EL (cell line): ENCODE measurements around the gene DONSON.
A peak's percentile ranks its signal among the peaks of the same experiment; 100 is the strongest.

Experiments used
- DNase-seq: peaks from one replicate; pipeline ENCODE4 v3.0.0-alpha.2; 2016

Gene DONSON

DNA sequence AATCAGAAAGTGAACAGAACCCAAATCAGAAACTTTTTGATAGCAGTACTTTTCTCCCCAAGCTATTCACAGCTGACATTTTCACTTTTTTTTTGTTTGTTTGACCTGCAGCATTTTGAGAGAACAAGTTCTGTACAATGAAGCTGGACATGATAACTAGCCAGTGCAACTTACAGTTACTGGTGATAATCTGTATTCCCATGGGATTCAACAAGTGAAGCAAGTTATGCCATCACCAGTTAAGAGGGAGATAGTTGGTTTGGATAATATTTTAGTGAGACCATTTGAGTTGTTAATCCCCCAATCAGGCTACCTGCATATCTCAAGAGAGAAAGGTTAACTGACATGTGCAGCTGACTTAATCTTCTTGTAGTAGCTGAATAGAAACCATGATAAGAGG lies 27.5 kb downstream of the DONSON start:
- no peak for DNase-seq

DNA sequence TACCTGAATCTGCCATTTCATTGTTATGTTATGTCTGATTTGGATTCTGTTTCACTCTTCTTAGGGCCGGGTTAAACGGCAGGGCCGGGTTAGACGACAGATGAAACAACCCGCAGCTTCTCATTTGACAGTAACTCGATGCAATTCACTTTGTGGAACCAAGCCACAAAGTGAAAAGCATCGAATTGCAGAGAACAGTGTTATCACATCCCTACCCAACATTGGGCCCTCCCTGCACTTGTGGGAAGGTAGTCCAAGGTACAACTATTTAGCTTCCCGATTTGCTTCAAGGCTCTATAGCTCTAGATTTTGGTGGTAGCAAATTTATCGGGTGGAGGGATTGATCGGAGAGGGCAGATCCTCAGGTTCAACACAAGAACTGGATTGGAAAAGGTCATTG lies 28.7 kb downstream of the DONSON start:
- DNase-seq = no peak

DNA sequence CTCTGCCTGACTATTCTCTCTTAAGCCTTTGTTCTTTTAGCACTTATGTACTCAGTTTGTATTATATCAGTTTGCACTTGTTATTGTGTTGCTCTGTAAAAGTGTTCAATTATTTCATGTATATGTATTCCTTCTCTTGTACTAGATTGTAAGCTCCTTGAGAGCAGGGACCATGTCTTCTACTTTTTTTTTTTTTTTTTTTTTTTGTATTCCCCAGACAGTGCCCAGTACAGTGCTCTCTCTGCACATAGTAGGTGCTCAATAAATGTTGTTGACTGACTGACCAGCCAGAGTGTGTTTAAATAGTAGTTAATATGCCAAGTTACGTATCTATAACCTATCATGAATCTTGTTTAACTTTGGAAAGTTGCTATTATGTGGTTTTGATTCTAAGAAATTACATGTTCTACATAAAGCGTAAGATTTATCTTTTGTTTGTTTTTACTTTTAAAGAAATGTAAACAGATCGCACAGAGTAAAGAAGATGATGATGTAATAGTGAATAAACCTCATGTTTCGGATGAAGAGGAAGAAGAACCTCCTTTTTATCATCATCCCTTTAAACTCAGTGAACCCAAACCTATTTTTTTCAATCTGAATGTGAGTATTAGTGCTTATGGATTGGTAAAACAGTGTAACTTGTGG lies 29.6 kb downstream of the DONSON start:
- DNase-seq = no peak

DNA sequence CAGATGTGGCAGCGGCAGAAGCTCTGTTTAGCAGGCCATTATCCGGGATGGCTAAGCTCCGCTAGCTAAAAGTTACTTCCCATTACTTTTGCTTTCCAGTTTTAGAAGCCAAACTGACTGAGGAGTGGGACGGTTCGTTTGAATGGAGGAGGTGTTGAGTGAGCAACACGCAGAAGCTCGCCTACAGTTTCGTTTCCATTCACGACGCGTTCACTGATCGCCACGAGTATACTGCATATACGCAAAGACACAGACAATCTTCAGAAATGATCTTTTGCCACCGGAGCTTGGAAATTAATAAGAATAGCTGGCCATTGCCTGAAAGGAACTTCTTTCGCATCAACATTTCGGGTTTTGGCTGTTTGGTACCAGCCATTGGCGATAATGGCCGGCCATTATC lies 31.0 kb downstream of the DONSON start:
- no peak for DNase-seq

DNA sequence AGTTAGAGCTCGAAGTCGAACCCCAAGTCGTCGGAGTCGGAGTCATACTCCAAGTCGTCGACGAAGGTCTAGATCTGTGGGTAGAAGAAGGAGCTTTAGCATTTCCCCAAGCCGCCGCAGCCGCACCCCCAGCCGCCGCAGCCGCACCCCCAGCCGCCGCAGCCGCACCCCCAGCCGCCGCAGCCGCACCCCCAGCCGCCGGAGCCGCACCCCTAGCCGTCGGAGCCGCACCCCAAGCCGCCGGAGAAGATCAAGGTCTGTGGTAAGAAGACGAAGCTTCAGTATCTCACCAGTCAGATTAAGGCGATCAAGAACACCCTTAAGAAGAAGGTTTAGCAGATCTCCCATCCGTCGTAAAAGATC lies 33.5 kb downstream of the DONSON start:
- no peak for DNase-seq

DNA sequence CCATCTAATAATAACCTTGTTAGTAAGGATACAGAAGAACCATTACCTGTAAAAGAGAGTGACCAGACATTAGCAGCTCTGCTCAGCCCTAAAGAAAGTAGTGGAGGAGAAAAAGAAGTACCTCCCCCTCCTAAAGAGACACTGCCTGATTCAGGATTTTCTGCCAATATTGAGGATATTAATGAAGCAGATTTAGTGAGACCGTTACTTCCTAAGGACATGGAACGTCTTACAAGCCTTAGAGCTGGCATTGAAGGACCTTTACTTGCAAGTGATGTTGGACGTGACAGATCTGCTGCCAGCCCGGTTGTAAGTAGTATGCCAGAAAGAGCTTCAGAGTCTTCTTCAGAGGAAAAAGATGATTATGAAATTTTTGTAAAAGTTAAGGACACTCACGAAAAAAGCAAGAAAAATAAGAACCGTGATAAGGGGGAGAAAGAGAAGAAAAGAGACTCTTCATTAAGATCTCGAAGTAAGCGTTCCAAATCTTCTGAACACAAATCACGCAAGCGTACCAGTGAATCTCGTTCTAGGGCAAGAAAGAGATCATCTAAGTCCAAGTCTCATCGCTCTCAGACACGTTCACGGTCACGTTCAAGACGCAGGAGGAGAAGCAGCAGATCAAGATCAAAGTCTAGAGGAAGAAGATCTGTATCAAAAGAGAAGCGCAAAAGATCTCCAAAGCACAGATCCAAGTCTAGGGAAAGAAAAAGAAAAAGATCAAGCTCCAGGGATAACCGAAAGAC lies 34.1 kb downstream of the DONSON start:
- no peak for DNase-seq

DNA sequence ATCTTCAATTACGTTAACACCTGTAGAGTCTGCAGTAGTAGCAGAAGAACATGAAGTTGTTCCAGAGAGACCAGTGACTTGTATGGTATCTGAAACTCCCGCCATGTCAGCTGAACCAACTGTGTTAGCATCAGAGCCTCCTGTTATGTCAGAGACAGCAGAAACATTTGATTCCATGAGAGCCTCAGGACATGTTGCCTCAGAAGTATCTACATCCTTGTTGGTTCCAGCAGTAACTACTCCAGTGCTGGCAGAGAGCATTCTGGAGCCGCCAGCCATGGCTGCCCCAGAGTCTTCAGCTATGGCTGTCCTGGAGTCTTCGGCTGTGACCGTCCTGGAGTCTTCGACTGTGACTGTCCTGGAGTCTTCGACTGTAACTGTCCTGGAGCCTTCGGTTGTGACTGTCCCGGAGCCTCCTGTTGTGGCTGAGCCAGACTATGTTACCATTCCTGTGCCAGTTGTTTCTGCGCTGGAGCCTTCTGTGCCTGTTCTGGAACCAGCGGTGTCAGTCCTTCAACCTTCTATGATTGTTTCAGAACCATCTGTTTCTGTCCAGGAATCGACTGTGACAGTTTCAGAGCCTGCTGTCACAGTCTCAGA lies 35.4 kb downstream of the DONSON start:
- no peak for DNase-seq

DNA sequence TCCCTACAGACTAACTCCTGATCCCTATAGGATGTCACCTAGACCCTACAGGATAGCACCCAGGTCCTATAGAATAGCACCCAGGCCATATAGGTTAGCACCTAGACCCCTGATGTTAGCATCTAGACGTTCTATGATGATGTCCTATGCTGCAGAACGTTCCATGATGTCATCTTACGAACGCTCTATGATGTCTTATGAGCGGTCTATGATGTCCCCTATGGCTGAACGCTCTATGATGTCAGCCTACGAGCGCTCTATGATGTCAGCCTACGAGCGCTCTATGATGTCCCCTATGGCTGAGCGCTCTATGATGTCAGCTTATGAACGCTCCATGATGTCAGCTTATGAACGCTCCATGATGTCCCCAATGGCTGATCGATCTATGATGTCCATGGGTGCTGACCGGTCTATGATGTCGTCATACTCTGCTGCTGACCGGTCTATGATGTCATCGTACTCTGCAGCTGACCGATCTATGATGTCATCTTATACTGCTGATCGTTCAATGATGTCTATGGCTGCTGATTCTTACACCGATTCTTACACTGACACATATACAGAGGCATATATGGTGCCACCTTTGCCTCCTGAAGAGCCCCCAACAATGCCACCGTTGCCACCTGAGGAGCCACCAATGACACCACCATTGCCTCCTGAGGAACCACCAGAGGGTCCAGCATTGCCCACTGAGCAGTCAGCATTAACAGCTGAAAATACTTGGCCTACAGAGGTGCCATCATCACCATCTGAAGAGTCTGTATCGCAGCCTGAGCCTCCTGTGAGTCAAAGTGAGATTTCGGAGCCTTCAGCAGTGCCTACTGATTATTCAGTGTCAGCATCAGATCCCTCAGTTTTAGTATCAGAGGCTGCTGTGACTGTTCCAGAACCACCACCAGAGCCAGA lies 36.1 kb downstream of the DONSON start:
- peak; percentile 15 for DNase-seq

DNA sequence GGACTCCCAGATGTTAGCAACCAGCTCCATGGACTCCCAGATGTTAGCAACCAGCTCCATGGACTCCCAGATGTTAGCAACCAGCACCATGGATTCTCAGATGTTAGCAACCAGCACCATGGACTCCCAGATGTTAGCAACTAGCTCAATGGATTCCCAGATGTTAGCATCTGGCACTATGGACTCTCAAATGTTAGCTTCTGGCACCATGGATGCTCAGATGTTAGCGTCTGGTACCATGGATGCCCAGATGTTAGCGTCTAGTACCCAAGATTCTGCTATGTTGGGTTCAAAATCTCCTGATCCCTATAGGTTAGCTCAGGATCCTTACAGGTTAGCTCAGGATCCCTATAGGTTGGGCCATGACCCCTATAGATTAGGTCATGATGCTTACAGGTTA lies 36.8 kb downstream of the DONSON start:
- DNase-seq = no peak

DNA sequence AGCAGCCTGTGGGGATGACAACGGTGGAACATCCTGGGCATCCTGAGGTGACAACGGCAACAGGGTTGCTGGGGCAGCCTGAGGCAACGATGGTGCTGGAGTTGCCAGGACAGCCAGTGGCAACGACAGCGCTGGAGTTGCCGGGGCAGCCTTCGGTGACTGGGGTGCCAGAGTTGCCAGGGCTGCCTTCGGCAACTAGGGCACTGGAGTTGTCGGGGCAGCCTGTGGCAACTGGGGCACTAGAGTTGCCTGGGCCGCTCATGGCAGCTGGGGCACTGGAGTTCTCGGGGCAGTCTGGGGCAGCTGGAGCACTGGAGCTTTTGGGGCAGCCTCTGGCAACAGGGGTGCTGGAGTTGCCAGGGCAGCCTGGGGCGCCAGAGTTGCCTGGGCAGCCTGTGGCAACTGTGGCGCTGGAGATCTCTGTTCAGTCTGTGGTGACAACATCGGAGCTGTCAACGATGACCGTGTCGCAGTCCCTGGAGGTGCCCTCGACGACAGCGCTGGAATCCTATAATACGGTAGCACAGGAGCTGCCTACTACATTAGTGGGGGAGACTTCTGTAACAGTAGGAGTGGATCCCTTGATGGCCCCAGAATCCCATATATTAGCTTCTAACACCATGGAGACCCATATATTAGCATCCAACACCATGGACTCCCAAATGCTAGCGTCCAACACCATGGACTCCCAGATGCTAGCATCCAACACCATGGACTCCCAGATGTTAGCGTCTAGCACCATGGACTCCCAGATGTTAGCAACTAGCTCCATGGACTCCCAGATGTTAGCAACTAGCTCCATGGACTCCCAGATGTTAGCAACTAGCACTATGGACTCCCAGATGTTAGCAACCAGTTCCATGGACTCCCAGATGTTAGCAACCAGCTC lies 37.5 kb downstream of the DONSON start:
- no peak for DNase-seq

DNA sequence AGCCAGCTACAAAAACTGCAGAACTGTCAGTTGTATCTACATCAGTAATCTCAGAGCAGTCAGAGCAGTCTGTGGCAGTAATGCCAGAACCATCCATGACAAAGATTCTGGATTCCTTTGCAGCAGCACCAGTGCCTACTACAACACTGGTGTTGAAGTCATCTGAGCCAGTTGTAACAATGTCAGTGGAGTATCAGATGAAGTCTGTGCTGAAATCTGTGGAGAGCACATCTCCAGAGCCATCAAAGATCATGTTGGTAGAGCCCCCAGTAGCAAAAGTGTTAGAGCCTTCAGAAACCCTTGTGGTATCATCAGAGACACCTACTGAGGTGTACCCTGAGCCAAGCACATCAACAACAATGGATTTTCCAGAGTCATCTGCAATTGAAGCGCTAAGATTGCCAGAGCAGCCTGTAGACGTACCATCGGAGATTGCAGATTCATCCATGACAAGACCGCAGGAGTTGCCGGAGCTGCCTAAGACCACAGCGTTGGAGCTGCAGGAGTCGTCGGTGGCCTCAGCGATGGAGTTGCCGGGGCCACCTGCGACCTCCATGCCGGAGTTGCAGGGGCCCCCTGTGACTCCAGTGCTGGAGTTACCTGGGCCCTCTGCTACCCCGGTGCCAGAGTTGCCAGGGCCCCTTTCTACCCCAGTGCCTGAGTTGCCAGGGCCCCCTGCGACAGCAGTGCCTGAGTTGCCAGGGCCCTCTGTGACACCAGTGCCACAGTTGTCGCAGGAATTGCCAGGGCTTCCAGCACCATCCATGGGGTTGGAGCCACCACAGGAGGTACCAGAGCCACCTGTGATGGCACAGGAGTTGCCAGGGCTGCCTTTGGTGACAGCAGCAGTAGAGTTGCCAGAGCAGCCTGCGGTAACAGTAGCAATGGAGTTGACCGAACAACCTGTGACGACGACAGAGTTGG lies 38.4 kb downstream of the DONSON start:
- no peak for DNase-seq

DNA sequence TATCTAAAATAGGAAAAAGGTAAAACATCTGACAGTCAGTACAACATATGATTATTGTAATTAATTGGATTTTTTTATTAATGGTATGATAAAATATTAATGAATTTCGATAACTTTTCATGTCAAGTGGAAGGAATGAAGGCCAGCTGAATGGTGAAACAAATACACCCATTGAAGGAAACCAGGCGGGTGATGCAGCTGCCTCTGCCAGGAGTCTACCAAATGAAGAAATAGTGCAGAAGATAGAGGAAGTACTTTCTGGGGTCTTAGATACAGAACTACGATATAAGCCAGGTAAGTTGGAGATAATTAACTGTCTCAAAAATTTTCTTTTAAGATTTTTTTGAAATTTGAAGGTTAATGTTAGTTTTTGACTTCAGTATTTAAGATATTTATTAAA lies 42.4 kb downstream of the DONSON start:
- DNase-seq = no peak

DNA sequence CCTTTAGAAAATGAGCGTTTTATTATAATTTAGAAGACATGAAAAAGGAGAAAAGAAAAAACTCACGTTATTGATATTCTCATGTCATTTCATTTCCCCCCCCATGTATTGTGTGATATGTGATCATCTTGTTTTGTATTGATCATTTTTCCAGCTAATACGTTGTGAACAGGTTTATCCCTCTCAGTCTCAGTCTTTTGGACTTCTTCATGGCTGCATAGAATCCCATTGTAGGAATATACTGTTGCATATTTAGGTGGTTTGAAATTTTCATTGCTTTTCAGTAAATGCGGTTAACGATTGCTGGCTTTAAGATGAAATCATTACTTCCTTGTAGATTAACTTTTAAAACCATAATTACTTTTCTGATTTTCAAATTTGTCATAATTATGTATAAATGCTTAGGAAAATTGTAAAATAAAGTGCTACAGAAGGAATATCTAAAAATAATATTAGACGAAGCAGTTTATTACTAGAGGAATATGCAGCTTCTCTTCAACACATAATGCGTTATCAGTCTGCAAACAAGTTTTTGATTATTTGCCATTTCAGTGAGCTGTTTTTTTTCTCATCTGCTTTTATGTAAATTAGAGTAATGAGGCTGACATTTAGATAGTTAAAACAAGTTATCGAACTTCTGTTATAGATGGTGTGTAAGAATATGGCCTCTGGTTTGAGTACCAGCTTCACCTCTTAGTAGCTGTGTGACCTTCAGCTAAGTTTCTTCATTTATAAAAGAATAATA lies 43.9 kb downstream of the DONSON start:
- DNase-seq = no peak

DNA sequence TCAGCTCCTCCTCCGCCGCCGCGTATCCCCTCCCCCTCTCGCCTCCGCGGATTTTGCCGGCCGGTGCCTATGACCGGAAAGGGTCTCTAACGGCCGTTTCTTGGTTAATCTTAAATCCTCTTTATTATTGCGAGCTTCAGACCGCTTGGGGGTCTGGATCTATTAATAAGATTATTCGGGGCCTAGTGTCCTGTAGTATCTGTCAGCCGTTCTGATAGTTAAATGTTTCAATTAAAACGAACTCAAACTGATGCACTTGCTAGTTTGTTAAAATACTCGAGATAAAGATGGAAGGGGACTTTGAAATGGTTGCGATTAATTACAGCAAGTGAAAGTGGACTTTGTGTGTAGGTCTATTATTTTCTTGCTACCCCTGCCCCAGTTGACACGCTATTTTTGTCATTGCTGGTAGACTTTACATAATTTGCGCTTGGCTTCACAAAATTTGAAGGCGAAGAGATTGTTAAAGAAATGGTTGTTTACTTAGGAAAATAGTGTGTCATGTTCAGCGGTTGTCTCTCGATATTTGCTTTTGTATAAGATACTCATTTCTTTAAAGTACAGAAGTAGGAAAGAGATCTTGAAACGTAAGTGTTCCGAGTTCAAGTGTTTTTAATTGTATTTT lies 44.9 kb downstream of the DONSON start:
- peak; percentile 74 for DNase-seq

DNA sequence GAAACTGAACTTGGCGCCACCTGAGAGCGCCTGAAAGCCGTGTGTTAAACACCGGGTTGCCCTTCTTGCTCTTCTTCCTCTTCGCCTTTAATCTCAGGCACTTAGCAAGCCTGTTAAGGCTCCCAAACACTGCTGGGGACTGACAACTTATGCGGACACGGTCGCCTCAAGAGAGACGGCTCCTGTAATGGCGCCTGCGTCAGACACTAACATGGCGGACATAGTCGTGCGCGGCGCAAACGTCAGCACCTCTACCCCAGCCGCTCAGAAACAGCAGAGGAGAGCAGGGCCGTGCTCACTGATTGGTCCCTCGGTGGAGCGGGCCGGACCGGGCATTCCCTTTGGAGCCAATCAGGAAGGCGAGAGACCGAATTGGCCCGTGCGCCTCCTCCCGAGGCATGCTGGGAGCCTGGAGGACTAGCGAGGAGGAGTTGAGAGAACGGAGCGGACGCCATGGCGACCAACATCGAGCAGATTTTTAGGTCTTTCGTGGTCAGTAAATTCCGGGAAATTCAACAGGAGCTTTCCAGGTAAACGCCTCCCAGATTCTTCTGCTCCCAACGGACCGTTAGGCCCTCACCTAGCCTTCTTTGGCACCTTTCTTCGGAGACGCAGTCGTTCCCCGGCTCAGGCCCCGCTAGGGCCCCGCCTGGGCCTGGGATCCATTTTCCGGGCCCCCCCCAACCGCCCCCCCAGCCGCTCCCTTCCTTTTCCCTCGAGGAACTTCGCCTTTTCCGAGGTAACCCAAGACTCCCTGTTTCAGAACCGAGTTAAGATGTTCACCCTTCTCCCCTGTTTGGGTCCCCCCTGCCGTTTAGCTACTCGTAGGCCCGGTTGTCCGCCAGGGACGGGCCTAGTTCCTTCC lies 45.6 kb downstream of the DONSON start, which contains the start of gene SON:
Gene SON, plus strand, starts transcription at position 399 of the 865 bp plus-strand sequence. Its CDS starts 55 bp downstream, at position 454.
- peak; percentile 99 for DNase-seq

DNA sequence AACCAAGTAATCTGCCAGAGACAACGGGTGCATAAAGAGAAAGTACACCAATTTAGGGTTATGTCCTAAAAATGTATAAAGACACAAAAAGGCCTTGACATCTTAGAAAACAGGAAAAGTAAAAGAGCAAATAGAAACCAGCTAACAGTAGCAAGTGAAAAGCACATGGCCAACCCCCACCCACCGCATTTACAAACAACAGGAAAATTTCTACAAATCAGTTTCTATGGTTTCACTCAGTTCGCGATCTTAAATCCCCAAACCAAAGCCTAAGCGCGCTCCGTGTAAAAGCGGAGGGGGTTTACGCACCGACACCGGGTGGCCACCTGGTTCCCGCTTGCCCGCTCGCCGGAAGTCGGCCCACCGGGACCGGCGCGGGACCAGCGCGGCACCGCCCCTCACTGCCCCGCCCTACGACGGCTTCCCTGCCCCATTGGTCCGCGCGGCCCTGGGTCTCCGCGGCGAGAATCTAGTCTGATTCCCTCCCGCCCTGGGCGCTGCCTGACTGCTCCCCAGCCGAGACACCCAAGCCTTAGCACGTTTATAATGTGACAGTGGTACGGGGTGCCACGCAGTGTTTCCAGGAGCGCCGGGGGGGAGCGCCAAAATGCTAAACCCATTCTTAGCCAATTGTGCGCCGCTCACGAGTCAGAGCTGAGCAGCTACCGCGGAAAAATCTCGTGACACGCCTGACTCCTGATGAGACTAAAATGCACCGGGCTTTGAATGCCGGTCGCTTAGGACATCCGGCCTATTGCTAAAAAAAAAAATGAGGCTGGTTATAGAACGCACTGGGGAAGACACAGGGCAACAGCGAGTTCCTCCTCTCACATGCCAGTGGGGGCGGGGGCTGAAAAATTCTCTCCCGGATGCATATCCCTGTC lies 46.5 kb downstream of the DONSON start, which contains the start of gene GART:
Gene GART, minus strand, starts transcription at position 362 of the 884 bp plus-strand sequence. CDS start 2,802 bp downstream, outside the sequence.
- DNase-seq = peak; percentile 83

DNA sequence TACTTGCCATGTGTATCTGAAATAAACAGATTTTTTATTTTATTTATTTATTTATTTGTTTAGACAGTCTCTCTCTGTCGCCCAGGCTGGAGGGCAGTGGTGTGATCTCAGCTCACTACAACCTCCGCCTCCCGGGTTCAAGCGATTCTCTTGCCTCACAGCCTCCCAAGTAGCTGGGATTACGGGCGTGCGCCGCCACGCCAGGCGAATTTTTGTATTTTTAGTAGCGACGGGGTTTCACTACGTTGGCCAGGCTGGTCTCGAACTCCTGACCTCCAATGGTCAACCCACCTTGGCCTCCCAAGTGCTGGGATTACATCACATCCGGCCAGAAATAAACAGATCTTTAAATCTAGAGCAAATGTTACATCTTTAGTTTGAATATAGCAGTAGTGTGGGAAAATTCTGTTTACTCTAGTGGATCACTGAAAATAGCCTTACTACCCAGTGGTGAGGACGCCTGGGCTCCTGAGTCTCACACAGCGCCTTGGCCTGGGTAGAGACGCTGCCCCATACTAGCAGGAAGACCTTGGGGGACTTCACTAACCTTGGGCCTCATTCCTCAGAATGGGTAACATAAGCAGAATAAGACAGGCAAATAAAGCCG lies 47.3 kb downstream of the DONSON start:
- peak; percentile 39 for DNase-seq
